HEK293 (cell line): ENCODE measurements around the gene CDK2.

ENCODE experiments used
- CTCF ChIA-PET: fragments of 350-600 bp; formaldehyde crosslinking; extraction: SDS; loops from one replicate; lab custom pipeline; 2021; ENCODE audit warnings: antibody characterized with exemption; lab: Yijun Ruan, JAX
- POLR2A ChIA-PET: fragments of 300-600 bp; formaldehyde crosslinking; extraction: SDS; loops from one replicate; lab custom pipeline; 2020; ENCODE audit warnings: antibody characterized with exemption, inconsistent platforms; lab: Yijun Ruan, JAX
- H3K27ac ChIP-seq: fragments of 200-500 bp; sonication (Bioruptor generic); 2 replicates; pipeline ENCODE4 v1.5.1; 2014; ENCODE audit warnings: low read depth, low read length, control low read depth, inconsistent platforms; ENCODE audit errors: extremely low read depth
- H3K36me3 ChIP-seq, 2 experiments: fragments of 200-500 bp in 1 of 2; sonication (Bioruptor generic) in 1 of 2; 1 replicate in 1 of 2; 2 replicates in 1 of 2; pipeline ENCODE4 v1.5.1; 2014 to 2017; ENCODE audit warnings: inconsistent platforms in 2 of 2, low read length in 2 of 2; ENCODE audit not compliant: control insufficient read depth in 2 of 2, insufficient read depth in 1 of 2
- H3K4me1 ChIP-seq: fragments of 200-500 bp; sonication (Bioruptor generic); 2 replicates; pipeline ENCODE4 v1.5.1; 2014; ENCODE audit warnings: mild to moderate bottlenecking, low read length, inconsistent platforms; ENCODE audit not compliant: control insufficient read depth, insufficient read depth
- H3K4me3 ChIP-seq: 2 replicates; pipeline ENCODE4 v1.5.1; 2011; ENCODE audit warnings: low read depth, mild to moderate bottlenecking, control low read depth, low read length, moderate library complexity
- H3K9me3 ChIP-seq: fragments of 200-500 bp; sonication (Bioruptor generic); 2 replicates; pipeline ENCODE4 v1.5.1; 2014; ENCODE audit warnings: low read depth, low read length, inconsistent platforms; ENCODE audit not compliant: control insufficient read depth, insufficient read depth
- KLF16 ChIP-seq: fragments of 450-650 bp; formaldehyde crosslinking; IDR thresholded peaks from 2 replicates; pipeline ENCODE4 v1.5.1; 2017; ENCODE audit warnings: missing biosample characterization, missing genetic modification characterization
- PRDM1 ChIP-seq: fragments of 450-650 bp; formaldehyde crosslinking; IDR thresholded peaks from 2 replicates; pipeline ENCODE4; 2016; ENCODE audit warnings: missing biosample characterization, missing genetic modification characterization
- RBAK ChIP-seq: fragments of 450-650 bp; formaldehyde crosslinking; IDR thresholded peaks from 2 replicates; pipeline ENCODE4 v1.5.1; 2016; ENCODE audit warnings: missing biosample characterization, missing genetic modification characterization
- SALL2 ChIP-seq: fragments of 450-650 bp; formaldehyde crosslinking; IDR thresholded peaks from 2 replicates; pipeline ENCODE4 v1.5.0; 2017; ENCODE audit warnings: missing biosample characterization, mild to moderate bottlenecking, missing genetic modification characterization, borderline replicate concordance
- YY1 ChIP-seq: fragments of 450-650 bp; formaldehyde crosslinking; IDR thresholded peaks from 2 replicates; pipeline ENCODE4 v1.5.1; 2018; ENCODE audit warnings: missing biosample characterization, missing genetic modification characterization
- ZBTB1 ChIP-seq: fragments of 450-650 bp; formaldehyde crosslinking; IDR thresholded peaks from 2 replicates; pipeline ENCODE4 v1.5.1; 2016; ENCODE audit warnings: missing biosample characterization, missing genetic modification characterization
- ZEB2 ChIP-seq: fragments of 450-650 bp; formaldehyde crosslinking; IDR thresholded peaks from 2 replicates; pipeline ENCODE4 v1.5.1; 2016; ENCODE audit warnings: missing biosample characterization, missing genetic modification characterization
- ZFP69B ChIP-seq: fragments of 450-650 bp; formaldehyde crosslinking; IDR thresholded peaks from 2 replicates; pipeline ENCODE4 v1.5.1; 2016; ENCODE audit warnings: missing biosample characterization, missing genetic modification characterization
- ZNF10 ChIP-seq: fragments of 450-650 bp; formaldehyde crosslinking; IDR thresholded peaks from 2 replicates; pipeline ENCODE4 v1.5.1; 2017; ENCODE audit warnings: missing biosample characterization, missing genetic modification characterization
- ZNF146 ChIP-seq: fragments of 450-650 bp; formaldehyde crosslinking; IDR thresholded peaks from 2 replicates; pipeline ENCODE4 v1.5.1; 2016; ENCODE audit warnings: missing biosample characterization, missing genetic modification characterization
- ZNF211 ChIP-seq: fragments of 450-650 bp; formaldehyde crosslinking; IDR thresholded peaks from 2 replicates; pipeline ENCODE4 v1.5.1; 2016; ENCODE audit warnings: low read depth, missing biosample characterization, missing genetic modification characterization
- ZNF324 ChIP-seq: fragments of 450-650 bp; formaldehyde crosslinking; IDR thresholded peaks from 2 replicates; pipeline ENCODE4 v1.5.1; 2016; ENCODE audit warnings: missing biosample characterization, missing genetic modification characterization
- ZNF335 ChIP-seq: fragments of 450-650 bp; formaldehyde crosslinking; conservative IDR thresholded peaks from 2 replicates; pipeline ENCODE4 v1.5.1; 2016; ENCODE audit warnings: missing biosample characterization, missing genetic modification characterization
- ZNF350 ChIP-seq: fragments of 450-650 bp; formaldehyde crosslinking; IDR thresholded peaks from 2 replicates; pipeline ENCODE4 v1.5.0; 2017; ENCODE audit warnings: missing biosample characterization, mild to moderate bottlenecking, missing genetic modification characterization
- ZNF514 ChIP-seq: fragments of 450-650 bp; formaldehyde crosslinking; IDR thresholded peaks from 2 replicates; pipeline ENCODE4 v1.5.1; 2016; ENCODE audit warnings: missing biosample characterization, missing genetic modification characterization
- ZNF530 ChIP-seq: fragments of 450-650 bp; formaldehyde crosslinking; IDR thresholded peaks from 2 replicates; pipeline ENCODE4 v1.5.1; 2016; ENCODE audit warnings: low read depth, missing biosample characterization, missing genetic modification characterization
- ZNF596 ChIP-seq: fragments of 450-650 bp; IDR thresholded peaks from 2 replicates; pipeline ENCODE4 v1.5.0; 2018; ENCODE audit warnings: missing biosample characterization, mild to moderate bottlenecking, missing genetic modification characterization, moderate library complexity
- ZNF626 ChIP-seq: fragments of 450-650 bp; sonication (Bioruptor Pico); formaldehyde crosslinking; IDR thresholded peaks from 2 replicates; pipeline ENCODE4 v1.5.1; 2018; ENCODE audit warnings: missing biosample characterization, missing genetic modification characterization, inconsistent platforms
- ZNF670 ChIP-seq: fragments of 450-650 bp; formaldehyde crosslinking; IDR thresholded peaks from 2 replicates; pipeline ENCODE4 v1.5.1; 2016; ENCODE audit warnings: missing biosample characterization, missing genetic modification characterization, low read depth
- ZNF76 ChIP-seq: fragments of 450-650 bp; formaldehyde crosslinking; IDR thresholded peaks from 2 replicates; pipeline ENCODE4; 2016; ENCODE audit warnings: low read depth, missing biosample characterization, missing genetic modification characterization, borderline replicate concordance
- ZNF768 ChIP-seq: fragments of 450-650 bp; formaldehyde crosslinking; IDR thresholded peaks from 2 replicates; pipeline ENCODE4 v1.5.1; 2018; ENCODE audit warnings: missing biosample characterization, mild to moderate bottlenecking, missing genetic modification characterization
- ZNF791 ChIP-seq: fragments of 450-650 bp; formaldehyde crosslinking; IDR thresholded peaks from 2 replicates; pipeline ENCODE4 v1.5.1; 2016; ENCODE audit warnings: missing biosample characterization, missing genetic modification characterization
- TF ChIP-seq, protein P1 (sequence below): fragments of 450-650 bp; formaldehyde crosslinking; IDR thresholded peaks from 2 replicates; pipeline ENCODE4 v1.5.1; 2016; ENCODE audit warnings: missing biosample characterization, missing genetic modification characterization, borderline replicate concordance
- TF ChIP-seq, protein P2 (sequence below): fragments of 450-650 bp; formaldehyde crosslinking; IDR thresholded peaks from 2 replicates; pipeline ENCODE4 v1.5.1; 2017; ENCODE audit warnings: missing biosample characterization, mild to moderate bottlenecking, missing genetic modification characterization, moderate library complexity
- TF ChIP-seq, protein P3 (sequence below): fragments of 450-650 bp; formaldehyde crosslinking; IDR thresholded peaks from 2 replicates; pipeline ENCODE4 v1.5.1; 2016; ENCODE audit warnings: missing biosample characterization, missing genetic modification characterization
- TF ChIP-seq, protein P4 (sequence below): fragments of 450-650 bp; formaldehyde crosslinking; IDR thresholded peaks from 2 replicates; pipeline ENCODE4 v1.5.1; 2016; ENCODE audit warnings: missing biosample characterization, missing genetic modification characterization

The CDK2 gene

DNA sequence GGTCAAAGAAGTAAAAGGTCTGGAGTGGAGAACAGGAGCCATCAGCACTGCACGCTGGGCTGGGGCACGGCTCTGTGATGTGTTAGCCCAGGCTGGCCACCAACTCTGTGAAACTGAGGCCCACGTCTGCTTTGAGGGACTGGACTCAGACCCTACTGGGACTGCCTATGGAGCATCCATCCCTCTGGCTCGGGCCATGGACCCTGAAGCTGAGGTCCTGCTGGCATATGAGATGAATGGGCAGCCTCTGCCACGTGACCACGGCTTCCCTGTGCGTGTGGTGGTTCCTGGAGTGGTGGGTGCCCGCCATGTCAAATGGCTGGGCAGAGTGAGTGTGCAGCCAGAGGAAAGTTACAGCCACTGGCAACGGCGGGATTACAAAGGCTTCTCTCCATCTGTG, 37.6 kb downstream of the CDK2 start:
- CTCF ChIA-PET, result interaction anchor here (0.7 to 1.2 kb wide), 2 partner anchors 25 to 37 kb away, joined by 3 to 5 read pairs; no protein-coding TSS in a partner anchor
- H3K9me3 ChIP-seq, result no peaks in the 10 kb centered on the region
- POLR2A ChIA-PET, result interaction anchor here (0.9 kb wide), 1 partner anchor 9 kb away, joined by 3 read pairs; no protein-coding TSS in a partner anchor
- no peak overlapping the region for H3K27ac ChIP-seq
- TF ChIP-seq, protein P1, sequence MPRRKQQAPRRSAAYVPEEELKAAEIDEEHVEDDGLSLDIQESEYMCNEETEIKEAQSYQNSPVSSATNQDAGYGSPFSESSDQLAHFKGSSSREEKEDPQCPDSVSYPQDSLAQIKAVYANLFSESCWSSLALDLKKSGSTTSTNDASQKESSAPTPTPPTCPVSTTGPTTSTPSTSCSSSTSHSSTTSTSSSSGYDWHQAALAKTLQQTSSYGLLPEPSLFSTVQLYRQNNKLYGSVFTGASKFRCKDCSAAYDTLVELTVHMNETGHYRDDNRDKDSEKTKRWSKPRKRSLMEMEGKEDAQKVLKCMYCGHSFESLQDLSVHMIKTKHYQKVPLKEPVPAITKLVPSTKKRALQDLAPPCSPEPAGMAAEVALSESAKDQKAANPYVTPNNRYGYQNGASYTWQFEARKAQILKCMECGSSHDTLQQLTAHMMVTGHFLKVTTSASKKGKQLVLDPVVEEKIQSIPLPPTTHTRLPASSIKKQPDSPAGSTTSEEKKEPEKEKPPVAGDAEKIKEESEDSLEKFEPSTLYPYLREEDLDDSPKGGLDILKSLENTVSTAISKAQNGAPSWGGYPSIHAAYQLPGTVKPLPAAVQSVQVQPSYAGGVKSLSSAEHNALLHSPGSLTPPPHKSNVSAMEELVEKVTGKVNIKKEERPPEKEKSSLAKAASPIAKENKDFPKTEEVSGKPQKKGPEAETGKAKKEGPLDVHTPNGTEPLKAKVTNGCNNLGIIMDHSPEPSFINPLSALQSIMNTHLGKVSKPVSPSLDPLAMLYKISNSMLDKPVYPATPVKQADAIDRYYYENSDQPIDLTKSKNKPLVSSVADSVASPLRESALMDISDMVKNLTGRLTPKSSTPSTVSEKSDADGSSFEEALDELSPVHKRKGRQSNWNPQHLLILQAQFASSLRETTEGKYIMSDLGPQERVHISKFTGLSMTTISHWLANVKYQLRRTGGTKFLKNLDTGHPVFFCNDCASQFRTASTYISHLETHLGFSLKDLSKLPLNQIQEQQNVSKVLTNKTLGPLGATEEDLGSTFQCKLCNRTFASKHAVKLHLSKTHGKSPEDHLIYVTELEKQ (tag by site-specific recombination), result no peak
- TF ChIP-seq RBAK (tag by site-specific recombination), result no peak
- TF ChIP-seq ZNF211 (tag by site-specific recombination), result no peak
- TF ChIP-seq ZEB2 (tag by site-specific recombination), result no peak
- TF ChIP-seq ZNF626 (tag by site-specific recombination), result no peak
- TF ChIP-seq ZNF670 (tag by site-specific recombination), result no peak
- TF ChIP-seq ZNF768 (tag by site-specific recombination), result no peak
- no peak overlapping the region for H3K4me3 ChIP-seq
- no peaks in the 10 kb centered on the region; the same call in 1 of the 2 replicates for H3K4me1 ChIP-seq
- H3K36me3 ChIP-seq, result peaks cover 0 to 29% of the 10 kb centered on the region in 2 experiments; a peak in 2 of 3 replicates

DNA sequence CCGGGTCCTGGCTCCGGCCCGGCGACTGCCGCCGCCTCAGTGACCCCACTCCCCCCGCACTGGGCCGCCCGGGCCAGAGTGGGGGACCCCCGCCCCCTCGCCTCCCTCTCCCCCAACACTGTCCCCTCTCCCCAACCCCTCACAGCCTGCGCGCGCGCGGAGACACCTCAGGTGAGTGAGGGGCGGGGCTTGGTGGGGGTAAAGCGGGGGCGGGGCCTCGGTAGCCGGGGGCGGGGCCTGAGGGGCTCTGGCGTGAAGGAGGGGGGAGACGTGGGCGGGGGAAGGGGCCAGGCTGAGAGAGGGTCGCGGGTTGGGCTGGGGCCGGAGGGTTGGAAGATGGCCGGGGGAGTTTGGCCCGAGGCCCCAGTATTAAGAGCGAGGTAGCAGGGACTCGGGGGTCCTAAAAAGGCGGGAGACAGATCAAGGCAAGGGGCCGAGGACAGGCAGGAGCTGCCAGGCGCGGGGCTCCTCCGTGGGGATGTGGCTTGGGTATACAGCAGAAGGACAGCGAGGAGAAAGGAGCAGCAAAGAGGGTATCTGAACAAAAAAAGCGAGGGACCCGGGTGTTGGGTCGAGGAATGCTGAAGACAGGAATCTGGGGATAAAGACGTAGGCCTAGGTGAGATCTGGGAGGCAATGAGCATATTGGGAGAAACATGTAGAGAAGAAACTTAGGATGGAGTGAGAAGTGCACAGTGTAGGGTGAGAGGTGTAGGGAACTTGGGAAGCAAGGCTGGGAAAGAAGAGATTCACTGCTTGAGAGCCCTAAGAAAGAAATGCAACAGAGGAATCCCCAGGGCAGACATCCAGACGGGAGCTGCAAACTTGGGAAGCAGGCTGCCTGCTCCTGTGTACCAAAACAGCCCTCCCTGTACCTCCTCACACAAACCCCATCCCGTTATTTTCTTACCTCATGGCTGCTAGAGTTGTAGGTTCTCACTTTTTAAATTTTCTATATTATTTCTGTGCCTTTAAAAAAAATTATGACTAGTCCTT, 41.2 kb downstream of the CDK2 start:
- H3K4me3 ChIP-seq, result peak overlapping the region; percentile 51
- no peaks in the 10 kb centered on the region for H3K9me3 ChIP-seq
- POLR2A ChIA-PET, result interaction anchor here (0.6 to 3.2 kb wide), 14 partner anchors 11 to 632 kb away, joined by 3 to 48 read pairs (median 4); partner anchors contain the start of genes CD63, DNAJC14, ERBB3 and ESYT1
- peak overlapping the region; percentile 70 for H3K27ac ChIP-seq
- CTCF ChIA-PET, result interaction anchor here (1.0 to 2.7 kb wide), 4 partner anchors 11 to 33 kb away, joined by 3 to 17 read pairs (median 8); partner anchors contain the start of gene SUOX
- no peaks in the 10 kb centered on the region; the same call in 1 of the 2 replicates for H3K4me1 ChIP-seq
- H3K36me3 ChIP-seq, result peaks cover 0 to 19% of the 10 kb centered on the region in 2 experiments; a peak in 2 of 3 replicates
- no peak for TF ChIP-seq ZNF514 (tag by site-specific recombination)
- no peak for TF ChIP-seq KLF16
- TF ChIP-seq ZFP69B, result no peak
- TF ChIP-seq, protein P2, sequence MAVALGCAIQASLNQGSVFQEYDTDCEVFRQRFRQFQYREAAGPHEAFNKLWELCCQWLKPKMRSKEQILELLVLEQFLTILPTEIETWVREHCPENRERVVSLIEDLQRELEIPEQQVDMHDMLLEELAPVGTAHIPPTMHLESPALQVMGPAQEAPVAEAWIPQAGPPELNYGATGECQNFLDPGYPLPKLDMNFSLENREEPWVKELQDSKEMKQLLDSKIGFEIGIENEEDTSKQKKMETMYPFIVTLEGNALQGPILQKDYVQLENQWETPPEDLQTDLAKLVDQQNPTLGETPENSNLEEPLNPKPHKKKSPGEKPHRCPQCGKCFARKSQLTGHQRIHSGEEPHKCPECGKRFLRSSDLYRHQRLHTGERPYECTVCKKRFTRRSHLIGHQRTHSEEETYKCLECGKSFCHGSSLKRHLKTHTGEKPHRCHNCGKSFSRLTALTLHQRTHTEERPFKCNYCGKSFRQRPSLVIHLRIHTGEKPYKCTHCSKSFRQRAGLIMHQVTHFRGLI (tag by site-specific recombination), result no peak
- no peak for TF ChIP-seq ZBTB1 (tag by site-specific recombination)
- peak; percentile 82 for TF ChIP-seq PRDM1 (tag by site-specific recombination)
- no peak for TF ChIP-seq YY1
- TF ChIP-seq ZNF596 (tag by site-specific recombination), result no peak
- TF ChIP-seq ZNF530 (tag by site-specific recombination), result no peak
- TF ChIP-seq, protein P3, sequence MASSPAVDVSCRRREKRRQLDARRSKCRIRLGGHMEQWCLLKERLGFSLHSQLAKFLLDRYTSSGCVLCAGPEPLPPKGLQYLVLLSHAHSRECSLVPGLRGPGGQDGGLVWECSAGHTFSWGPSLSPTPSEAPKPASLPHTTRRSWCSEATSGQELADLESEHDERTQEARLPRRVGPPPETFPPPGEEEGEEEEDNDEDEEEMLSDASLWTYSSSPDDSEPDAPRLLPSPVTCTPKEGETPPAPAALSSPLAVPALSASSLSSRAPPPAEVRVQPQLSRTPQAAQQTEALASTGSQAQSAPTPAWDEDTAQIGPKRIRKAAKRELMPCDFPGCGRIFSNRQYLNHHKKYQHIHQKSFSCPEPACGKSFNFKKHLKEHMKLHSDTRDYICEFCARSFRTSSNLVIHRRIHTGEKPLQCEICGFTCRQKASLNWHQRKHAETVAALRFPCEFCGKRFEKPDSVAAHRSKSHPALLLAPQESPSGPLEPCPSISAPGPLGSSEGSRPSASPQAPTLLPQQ (tag by site-specific recombination), result no peak
- TF ChIP-seq ZNF10 (tag by site-specific recombination), result no peak; the same call in 1 of the 2 replicates
- TF ChIP-seq ZNF335 (tag by site-specific recombination), result peak; percentile 77
- TF ChIP-seq ZNF146 (tag by site-specific recombination), result no peak
- TF ChIP-seq ZNF791 (tag by site-specific recombination), result no peak
- TF ChIP-seq ZNF350 (tag by site-specific recombination), result no peak
- peak; percentile 66 for TF ChIP-seq ZNF76
- TF ChIP-seq, protein P4, sequence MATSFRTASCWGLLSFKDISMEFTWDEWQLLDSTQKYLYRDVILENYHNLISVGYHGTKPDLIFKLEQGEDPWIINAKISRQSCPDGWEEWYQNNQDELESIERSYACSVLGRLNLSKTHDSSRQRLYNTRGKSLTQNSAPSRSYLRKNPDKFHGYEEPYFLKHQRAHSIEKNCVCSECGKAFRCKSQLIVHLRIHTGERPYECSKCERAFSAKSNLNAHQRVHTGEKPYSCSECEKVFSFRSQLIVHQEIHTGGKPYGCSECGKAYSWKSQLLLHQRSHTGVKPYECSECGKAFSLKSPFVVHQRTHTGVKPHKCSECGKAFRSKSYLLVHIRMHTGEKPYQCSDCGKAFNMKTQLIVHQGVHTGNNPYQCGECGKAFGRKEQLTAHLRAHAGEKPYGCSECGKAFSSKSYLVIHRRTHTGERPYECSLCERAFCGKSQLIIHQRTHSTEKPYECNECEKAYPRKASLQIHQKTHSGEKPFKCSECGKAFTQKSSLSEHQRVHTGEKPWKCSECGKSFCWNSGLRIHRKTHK (tag by site-specific recombination), result no peak
- TF ChIP-seq SALL2 (tag by site-specific recombination), result no peak
- no peak for TF ChIP-seq ZNF324 (tag by site-specific recombination)
